Neural progenitor cell (in vitro differentiated cells): ENCODE measurements around the gene TRMT44. TPM values are rescaled to one million over a fixed set of nuclear protein-coding genes. Genes with fewer than 3 reads are reported as not detected.

ENCODE experiments used
- DNase-seq: peaks from one replicate; pipeline ENCODE4 v3.0.0-alpha.2; 2016; ENCODE audit warnings: low spot score
- H2AFZ ChIP-seq: fragments of 200-600 bp; sonication (generic); replicated peaks from 2 replicates; pipeline ENCODE4 v1.6.1; 2016; ENCODE audit warnings: antibody characterized with exemption
- H3F3A ChIP-seq: fragments of 200-600 bp; sonication (generic); 2 replicates; pipeline ENCODE4 v1.6.1; 2016; ENCODE audit warnings: antibody characterized with exemption, low read depth
- H3K27ac ChIP-seq: fragments of 200-600 bp; sonication (generic); 2 replicates; pipeline ENCODE4 v1.5.1; 2016; ENCODE audit warnings: mild to moderate bottlenecking
- H3K27me3 ChIP-seq: fragments of 200-600 bp; sonication (generic); 2 replicates; pipeline ENCODE4 v1.6.1; 2016; ENCODE audit warnings: mild to moderate bottlenecking, moderate library complexity
- H3K36me3 ChIP-seq: fragments of 200-600 bp; sonication (generic); 2 replicates; pipeline ENCODE4 v1.5.1; 2016
- H3K4me1 ChIP-seq: fragments of 200-600 bp; sonication (generic); 2 replicates; pipeline ENCODE4 v1.6.1; 2016; ENCODE audit warnings: mixed run types
- H3K4me2 ChIP-seq: fragments of 200-600 bp; sonication (generic); 2 replicates; pipeline ENCODE4 v1.6.1; 2016
- H3K4me3 ChIP-seq: fragments of 200-600 bp; sonication (generic); 2 replicates; pipeline ENCODE4 v1.5.1; 2016
- H3K79me2 ChIP-seq: fragments of 200-600 bp; sonication (generic); 2 replicates; pipeline ENCODE4 v1.6.1; 2016; ENCODE audit warnings: low read depth
- H3K9ac ChIP-seq: fragments of 200-600 bp; sonication (generic); 2 replicates; pipeline ENCODE4 v1.6.1; 2016
- H3K9me3 ChIP-seq: fragments of 200-600 bp; sonication (generic); 2 replicates; pipeline ENCODE4 v1.5.1; 2016; ENCODE audit warnings: low read depth
- H4K20me1 ChIP-seq: fragments of 200-600 bp; sonication (generic); 2 replicates; pipeline ENCODE4 v1.6.1; 2016; ENCODE audit warnings: low read depth
- H3K27ac Mint-ChIP-seq: 3 replicates; pipeline ENCODE4 v1.8.0; 2021; ENCODE audit warnings: mixed read lengths
- H3K27me3 Mint-ChIP-seq: 2 replicates; pipeline ENCODE4 v1.8.0; 2022; ENCODE audit warnings: low read depth, mild to moderate bottlenecking, inconsistent platforms, moderate library complexity, mixed read lengths; ENCODE audit not compliant: insufficient read depth
- H3K36me3 Mint-ChIP-seq: 3 replicates; pipeline ENCODE4 v1.8.0; 2021; ENCODE audit warnings: mixed read lengths
- H3K4me1 Mint-ChIP-seq: 3 replicates; pipeline ENCODE4 v1.8.0; 2021; ENCODE audit warnings: mixed read lengths
- H3K4me3 Mint-ChIP-seq: 3 replicates; pipeline ENCODE4 v1.8.0; 2021; ENCODE audit warnings: mild to moderate bottlenecking, moderate library complexity, mixed read lengths
- H3K9me3 Mint-ChIP-seq: 3 replicates; pipeline ENCODE4 v1.8.0; 2020; ENCODE audit warnings: mixed read lengths
- CTCF ChIP-seq: fragments of 200-600 bp; sonication (generic); IDR thresholded peaks from 2 replicates; pipeline ENCODE4 v1.5.1; 2017; ENCODE audit warnings: antibody characterized with exemption, mild to moderate bottlenecking
- EZH2 ChIP-seq: fragments of 200-600 bp; sonication (generic); IDR thresholded peaks from 2 replicates; pipeline ENCODE4 v1.6.1; 2017; ENCODE audit warnings: antibody characterized with exemption, mild to moderate bottlenecking, moderate library complexity
- EZH2phosphoT487 ChIP-seq: fragments of 200-600 bp; sonication (generic); IDR thresholded peaks from 2 replicates; pipeline ENCODE4 v1.6.1; 2017; ENCODE audit warnings: antibody characterized with exemption
- total RNA-seq: library from RNA; depleted of rRNA; stranded (reverse); fragments of >200 nt; gene quantifications from 2 replicates; pipeline ENCODE4 v1.2.3, GENCODE V29; 2015; ENCODE audit warnings: low replicate concordance

TRMT44 gene
- total RNA-seq, 1 donor from 2014 or later = 19.9 TPM

DNA sequence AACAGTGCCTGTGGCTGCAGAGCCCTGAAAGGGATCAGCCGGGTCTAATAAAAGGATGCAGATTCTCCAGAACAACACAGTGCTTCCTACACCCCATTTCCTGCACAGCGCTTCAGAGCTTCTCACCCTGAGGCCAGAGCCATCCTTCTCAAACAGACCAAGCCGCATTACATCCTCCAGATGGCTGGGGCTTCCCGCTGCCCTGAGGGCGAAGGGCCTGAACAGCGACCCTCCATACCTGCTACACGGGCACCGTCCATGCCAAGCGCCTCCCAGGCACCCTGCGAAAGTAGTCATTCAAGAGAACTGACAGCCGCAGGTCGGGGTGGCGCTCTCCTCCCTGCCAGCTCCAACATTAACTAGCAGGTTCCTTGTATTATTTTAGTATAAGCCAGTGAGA is 36.6 kb upstream of the TRMT44 start:
- Histone ChIP-seq H3F3A (no peaks in the 10 kb centered on the region), H3K4me1 (no peaks in the 10 kb centered on the region), H3K27me3 (no peaks in the 10 kb centered on the region), H3K4me2 (no peak overlapping the region), H3K4me3 (no peak overlapping the region), H3K79me2 (no peaks in the 10 kb centered on the region), H3K27ac (no peak overlapping the region), H2AFZ (no peak overlapping the region), H3K36me3 (no peaks in the 10 kb centered on the region), H3K9me3 (no peaks in the 10 kb centered on the region), H3K9ac (no peak overlapping the region), H4K20me1 (no peaks in the 10 kb centered on the region)
- Mint-ChIP-seq H3K27me3 (peaks cover 13% of the 10 kb centered on the region), H3K9me3 (peaks cover 10% of the 10 kb centered on the region), H3K36me3 (peaks cover 19% of the 10 kb centered on the region), H3K4me1 (peaks cover 17% of the 10 kb centered on the region), H3K4me3 (no peak overlapping the region), H3K27ac (no peak overlapping the region)
- no peak for TF ChIP-seq CTCF
- no peak for TF ChIP-seq EZH2phosphoT487
- TF ChIP-seq EZH2 = no peak
- DNase-seq = no peak

- Mint-ChIP-seq H3K27me3 (peaks cover 11% of the 10 kb centered on the region), H3K4me3 (no peak overlapping the region), H3K27ac (no peak overlapping the region), H3K9me3 (peaks cover 10% of the 10 kb centered on the region), H3K4me1 (peaks cover 17% of the 10 kb centered on the region), H3K36me3 (peaks cover 25% of the 10 kb centered on the region)
- H3K4me1 ChIP-seq = no peaks in the 10 kb centered on the region
- no peak for DNase-seq
- H2AFZ ChIP-seq = no peak overlapping the region
- H3K4me2 ChIP-seq = no peak overlapping the region
- H3K27me3 ChIP-seq = no peaks in the 10 kb centered on the region
- no peak for TF ChIP-seq CTCF
- no peak for TF ChIP-seq EZH2
- no peak for TF ChIP-seq EZH2phosphoT487
- no peak overlapping the region for H3K9ac ChIP-seq
- H4K20me1 ChIP-seq = no peaks in the 10 kb centered on the region
- no peaks in the 10 kb centered on the region for H3K9me3 ChIP-seq
- no peak overlapping the region for H3K27ac ChIP-seq
- H3K4me3 ChIP-seq = no peak overlapping the region
- no peaks in the 10 kb centered on the region for H3K79me2 ChIP-seq
- H3K36me3 ChIP-seq = no peaks in the 10 kb centered on the region
- H3F3A ChIP-seq = peaks cover under 1% of the 10 kb centered on the region
Measured at GRCh38 chr4:8404791-8405515, 35.6 kb upstream of the TRMT44 start.

- H3K27ac Mint-ChIP-seq = no peak overlapping the region
Measured at GRCh38 chr4:8405516-8405875, 35.1 kb upstream of the TRMT44 start.

More at GRCh38 chr4:8405516-8405875, 35.1 kb upstream of the TRMT44 start:
- no peaks in the 10 kb centered on the region for H3K9me3 ChIP-seq
- no peaks in the 10 kb centered on the region for H3K27me3 ChIP-seq
- Mint-ChIP-seq H3K4me3 (no peak overlapping the region), H3K36me3 (peaks cover 25% of the 10 kb centered on the region), H3K4me1 (peaks cover 17% of the 10 kb centered on the region), H3K9me3 (peaks cover 10% of the 10 kb centered on the region), H3K27me3 (peaks cover 11% of the 10 kb centered on the region)
- TF ChIP-seq CTCF = no peak
- no peak for TF ChIP-seq EZH2
- no peak for TF ChIP-seq EZH2phosphoT487
- no peak overlapping the region for H3K4me3 ChIP-seq
- H2AFZ ChIP-seq = no peak overlapping the region
- no peaks in the 10 kb centered on the region for H3K79me2 ChIP-seq
- no peak overlapping the region for H3K27ac ChIP-seq
- no peak overlapping the region for H3K4me2 ChIP-seq
- H3K4me1 ChIP-seq = no peaks in the 10 kb centered on the region
- H3K9ac ChIP-seq = no peak overlapping the region
- peaks cover 3% of the 10 kb centered on the region for H4K20me1 ChIP-seq
- DNase-seq = no peak
- no peaks in the 10 kb centered on the region for H3K36me3 ChIP-seq
- H3F3A ChIP-seq = peaks cover 6% of the 10 kb centered on the region
